Panc1 (cell line): Measurements from ENCODE around the gene RGPD8. TPM values are rescaled to one million over a fixed set of nuclear protein-coding genes. Genes with fewer than 3 reads are reported as not detected.

Experiments used
- ATAC-seq: fragments of 200-7000 bp; cut with Tn5 transposase; 2 replicates; pipeline ENCODE4 v1.9.1; 2020; ENCODE audit warnings: mild to moderate bottlenecking, moderate library complexity
- BruUV-seq: library from RNA; stranded (reverse); fragments of 400-500 nt; replicated peaks from 2 replicates; lab custom pipeline; 2021; lab: Mats Ljungman, UMichigan
- CTCF ChIA-PET: fragments of 300-600 bp; sonication (Branson Sonifier 250); formaldehyde crosslinking; loops from one replicate; lab custom pipeline; 2022; ENCODE audit warnings: antibody characterized with exemption; lab: Charles Lee
- POLR2A ChIA-PET: fragments of 300-600 bp; sonication (Branson Sonifier 250); formaldehyde crosslinking; loops from one replicate; lab custom pipeline; 2022; ENCODE audit warnings: antibody characterized with exemption; lab: Charles Lee
- DNase-seq: peaks from one replicate; pipeline ENCODE4 v3.0.0-alpha.2; 2010; ENCODE audit warnings: low read depth, low spot score
- H3K27ac ChIP-seq: 2 replicates; pipeline ENCODE4 v1.5.1; 2011; ENCODE audit warnings: mild to moderate bottlenecking, low read length, inconsistent platforms
- H3K27me3 ChIP-seq: fragments of 200-500 bp; sonication (Bioruptor generic); 2 replicates; pipeline ENCODE4 v1.6.0; 2014; ENCODE audit warnings: low read length, inconsistent platforms; ENCODE audit not compliant: control insufficient read depth, insufficient read depth
- H3K36me3 ChIP-seq: fragments of 200-500 bp; sonication (Bioruptor generic); 2 replicates; pipeline ENCODE4 v1.5.1; 2014; ENCODE audit warnings: inconsistent platforms, mild to moderate bottlenecking, low read length, moderate library complexity; ENCODE audit not compliant: control insufficient read depth, insufficient read depth
- H3K4me1 ChIP-seq: 2 replicates; pipeline ENCODE4 v1.5.1; 2011; ENCODE audit warnings: inconsistent platforms, mild to moderate bottlenecking, low read length, moderate library complexity; ENCODE audit not compliant: control insufficient read depth, insufficient read depth
- H3K4me3 ChIP-seq, 2 experiments: 2 replicates each; pipeline ENCODE4 v1.5.1; 2011 to 2012; ENCODE audit warnings: low read depth in 2 of 2, low read length in 2 of 2, mild to moderate bottlenecking in 2 of 2, inconsistent platforms in 1 of 2, moderate library complexity in 1 of 2
- H3K9me3 ChIP-seq: fragments of 200-500 bp; sonication (Bioruptor generic); 2 replicates; pipeline ENCODE4 v1.5.1; 2014; ENCODE audit warnings: low read depth, mild to moderate bottlenecking, inconsistent platforms, low read length, moderate library complexity; ENCODE audit not compliant: control insufficient read depth, insufficient read depth
- CTCF ChIP-seq: fragments of 450-650 bp; IDR thresholded peaks from 2 replicates; pipeline ENCODE4 v1.5.1; 2017; ENCODE audit warnings: mild to moderate bottlenecking
- POLR2AphosphoS5 ChIP-seq: IDR thresholded peaks from 2 replicates; pipeline ENCODE4 v1.6.1; 2012; ENCODE audit warnings: mild to moderate bottlenecking, low read depth, low read length, moderate library complexity
- REST ChIP-seq, 2 experiments: IDR thresholded peaks; 2 replicates each; pipeline ENCODE4 v1.6.1; 2011 to 2012; ENCODE audit warnings: low read depth in 2 of 2, control low read depth in 1 of 2, low read length in 1 of 2, mild to moderate bottlenecking in 1 of 2, moderate library complexity in 1 of 2; ENCODE audit not compliant: insufficient read depth in 1 of 2
- SIN3A ChIP-seq: IDR thresholded peaks from 2 replicates; pipeline ENCODE4 v1.6.1; 2012; ENCODE audit warnings: low read depth, mild to moderate bottlenecking, low read length, moderate library complexity, borderline replicate concordance; ENCODE audit not compliant: insufficient read depth
- TCF7L2 ChIP-seq: IDR thresholded peaks from 2 replicates; pipeline ENCODE4 v1.6.1; 2011; ENCODE audit warnings: mild to moderate bottlenecking, low read depth, low read length, inconsistent platforms
- in situ Hi-C: cut with HindIII; loops from 2 replicates; pipeline ENCODE4 v1.10.0; 2016; ENCODE audit warnings: low sequenced_read_pairs, low pct_unique_long_range_greater_than_20kb
- intact Hi-C: fragments of 100-400 bp; cut with micrococcal nuclease; formaldehyde crosslinking; loops from one replicate; pipeline ENCODE4 v1.10.0; 2022; ENCODE audit not compliant: unreplicated experiment
- total RNA-seq: library from RNA; stranded (reverse); gene quantifications from one replicate; pipeline ENCODE4 v1.2.1, GENCODE V29; 2021; ENCODE audit not compliant: unreplicated experiment

RGPD8 gene
- total RNA-seq, 1 experiment from 2014 or later = 20.9 TPM

- in situ Hi-C loops = no loop called here
- BruUV-seq = no TSS peak
- DNase-seq = no peak
- POLR2A ChIA-PET = no interaction called here
- ATAC-seq = no peak
- Histone ChIP-seq H3K4me3 (no peak overlapping the region), H3K36me3 (no peaks in the 10 kb centered on the region), H3K27me3 (no peaks in the 10 kb centered on the region), H3K27ac (no peak overlapping the region), H3K4me1 (no peaks in the 10 kb centered on the region), H3K9me3 (no peaks in the 10 kb centered on the region)
- intact Hi-C loops = no loop called here
- CTCF ChIA-PET = no interaction called here
- TF ChIP-seq CTCF (no peak), SIN3A (no peak), REST (IDR thresholded peaks at IDR 0.05; ENCODE audit: insufficient read depth in 1 of 2, low read depth in 2 of 2, low read length in 1 of 2) (no peak), TCF7L2 (no peak), POLR2AphosphoS5 (no peak)
Observed at GRCh38 chr2:112454586-112454985, 21.1 kb upstream of the RGPD8 start.

GRCh38 chr2:112451317-112451716, 17.9 kb upstream of the RGPD8 start:
- no TSS peak for BruUV-seq
- no peaks in the 10 kb centered on the region for H3K4me1 ChIP-seq
- no peaks in the 10 kb centered on the region for H3K36me3 ChIP-seq
- CTCF ChIA-PET = interaction anchor here (0.5 kb wide), 1 partner anchor 59 kb away, joined by 3 read pairs; no protein-coding TSS in a partner anchor
- POLR2A ChIA-PET = no interaction called here
- H3K27me3 ChIP-seq = no peaks in the 10 kb centered on the region
- intact Hi-C loops (no loop called here), in situ Hi-C loops (no loop called here)
- TF ChIP-seq REST (IDR thresholded peaks at IDR 0.05; ENCODE audit: insufficient read depth in 1 of 2, low read depth in 2 of 2, low read length in 1 of 2) (no peak), POLR2AphosphoS5 (no peak), SIN3A (no peak), TCF7L2 (no peak), CTCF (no peak)
- no peak for ATAC-seq
- no peak for DNase-seq
- no peak overlapping the region for H3K4me3 ChIP-seq
- no peak overlapping the region for H3K27ac ChIP-seq
- H3K9me3 ChIP-seq = no peaks in the 10 kb centered on the region
